Gastroesophageal sphincter (tissue), 3 donors: Measurements from ENCODE around the gene ADAM30.

ENCODE experiments used
- CTCF ChIP-seq, 4 experiments: fragments of 200-600 bp in 2 of 4; fragments of 450-650 bp in 2 of 4; sonication (generic) in 1 of 4; IDR thresholded peaks; one replicate each; pipeline ENCODE4 v1.5.1; 2017 to 2019; ENCODE audit warnings: antibody characterized with exemption in 4 of 4, mild to moderate bottlenecking in 2 of 4, moderate library complexity in 2 of 4
- POLR2AphosphoS5 ChIP-seq: sonication (generic); formaldehyde crosslinking; IDR thresholded peaks from one replicate; pipeline ENCODE4 v1.6.1; 2017; ENCODE audit warnings: antibody characterized with exemption

GRCh38 chr1:119917304-119918055 is 21.2 kb upstream of the ADAM30 start:
- no peak for TF ChIP-seq CTCF (IDR thresholded peaks at IDR 0.05)
- no peak for TF ChIP-seq POLR2AphosphoS5
